ENCODE results near the gene TRAPPC5.

Gene TRAPPC5

GRCh38 chr19:7701654-7702457 is 21.2 kb downstream of the TRAPPC5 start, which contains the start of gene FCER2:
FCER2 (minus strand) TSS chr19:7702131; CDS start chr19:7699760, 2,371 bp downstream.
- no peak for TF ChIP-seq CTCF (IDR thresholded peaks at IDR 0.05; ENCODE audit: low read depth, low read length)
- H3K4me3 ChIP-seq (ENCODE audit: low read depth, low read length), result no peak within 1 kb of the TSS

DNA sequence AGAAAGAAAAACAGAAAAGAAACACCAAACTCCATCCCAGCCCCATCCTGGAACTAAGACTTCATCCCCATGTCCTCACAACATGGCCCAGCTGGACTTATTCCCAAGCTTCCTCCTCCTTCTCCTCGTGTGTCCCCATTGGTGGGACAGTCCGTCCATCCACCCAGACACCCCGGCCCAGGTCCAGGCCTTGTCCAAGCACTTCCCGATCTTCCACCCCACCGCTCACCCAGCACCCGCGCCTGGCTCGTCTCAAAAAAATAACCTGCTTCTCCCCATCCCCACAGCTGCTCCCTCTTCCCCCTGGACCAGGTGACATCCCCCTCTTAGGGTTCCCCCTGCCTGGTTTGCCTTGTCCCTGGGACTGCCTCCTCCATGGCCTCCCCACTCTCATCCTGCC is 22.7 kb downstream of the TRAPPC5 start:
- no peak overlapping the region for H3K4me3 ChIP-seq (ENCODE audit: low read depth, low read length)
- TF ChIP-seq CTCF (IDR thresholded peaks at IDR 0.05; ENCODE audit: low read depth, low read length), result no peak

GRCh38 chr19:7704280-7705060 is 23.8 kb downstream of the TRAPPC5 start:
- TF ChIP-seq CTCF (IDR thresholded peaks at IDR 0.05; ENCODE audit: low read depth, low read length), result no peak
- H3K4me3 ChIP-seq (ENCODE audit: low read depth, low read length), result no peak overlapping the region

GRCh38 chr19:7705387-7706187 is 25.0 kb downstream of the TRAPPC5 start:
- TF ChIP-seq CTCF (IDR thresholded peaks at IDR 0.05; ENCODE audit: low read depth, low read length), result no peak
- H3K4me3 ChIP-seq (ENCODE audit: low read depth, low read length), result no peak overlapping the region

DNA sequence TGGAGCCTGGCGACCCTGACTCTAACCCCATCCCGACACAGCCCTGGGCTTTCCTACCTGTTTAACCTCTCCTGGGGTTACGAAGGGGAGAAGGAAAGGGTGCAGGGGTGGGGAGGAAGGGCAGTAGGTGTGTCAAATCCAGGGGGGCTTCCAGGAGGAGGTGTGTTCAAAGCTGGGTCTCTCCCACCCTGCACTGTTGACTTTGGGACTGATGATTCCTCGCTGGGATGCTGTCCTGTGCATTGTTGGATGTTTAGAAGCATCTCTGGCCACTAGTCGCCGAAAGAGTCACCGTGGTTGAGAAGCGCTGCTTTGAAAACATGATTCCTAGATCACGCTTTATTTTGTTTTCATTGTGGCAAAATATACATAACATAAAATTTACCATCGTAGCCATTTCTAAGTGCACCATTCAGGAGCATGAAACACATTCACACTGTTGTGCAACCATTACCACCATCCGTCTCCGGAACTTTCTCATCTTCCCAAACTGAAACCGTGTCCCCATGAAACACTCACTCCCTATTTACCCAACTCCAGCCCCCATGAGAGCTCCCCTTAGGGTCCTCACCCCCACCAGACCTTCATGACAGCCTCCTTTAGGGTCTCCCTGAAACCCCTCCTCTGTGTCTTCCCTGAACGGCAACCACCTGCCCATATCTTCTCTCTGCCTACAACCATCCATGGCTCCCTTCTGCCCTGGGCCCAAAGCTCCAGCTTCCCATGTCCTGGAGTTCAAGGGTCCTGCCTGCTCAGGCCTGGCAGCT is 25.7 kb downstream of the TRAPPC5 start:
- no peak for TF ChIP-seq CTCF (IDR thresholded peaks at IDR 0.05; ENCODE audit: low read depth, low read length)
- no peak overlapping the region for H3K4me3 ChIP-seq (ENCODE audit: low read depth, low read length)

DNA sequence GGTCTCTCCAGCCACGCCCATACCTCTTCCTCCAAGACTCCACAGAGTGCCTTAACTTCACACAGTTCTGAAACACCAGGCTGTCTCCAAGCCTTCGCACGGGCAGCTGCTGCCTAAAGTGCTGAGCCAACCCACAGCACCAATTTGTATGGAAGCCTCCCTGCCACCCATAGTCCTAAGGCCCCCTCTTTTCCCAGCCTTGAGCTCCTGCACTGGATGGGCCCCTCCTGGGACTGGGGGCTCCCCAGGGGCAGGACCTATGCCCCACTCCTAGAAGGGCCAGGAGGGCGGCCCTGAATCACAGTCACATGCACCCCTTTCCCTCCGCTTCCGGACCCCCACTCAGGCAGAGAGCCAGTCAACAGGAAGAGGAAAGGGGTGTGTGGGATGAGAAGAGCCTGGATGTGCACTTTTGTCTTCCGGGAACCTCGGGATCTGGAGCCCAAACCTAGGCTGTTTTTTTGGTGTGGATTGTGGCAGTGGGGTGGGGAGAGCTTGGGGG is 26.4 kb downstream of the TRAPPC5 start:
- no peak overlapping the region for H3K4me3 ChIP-seq (ENCODE audit: low read depth, low read length)
- no peak for TF ChIP-seq CTCF (IDR thresholded peaks at IDR 0.05; ENCODE audit: low read depth, low read length)
